GM19351 (cell line): Measurements from ENCODE around the gene PLIN4.

ENCODE experiments used
- ATAC-seq: cut with Tn5 transposase; IDR thresholded peaks from one replicate; pipeline ENCODE4 v1.9.1; 2021; ENCODE audit warnings: mild to moderate bottlenecking, moderate library complexity; ENCODE audit not compliant: unreplicated experiment

PLIN4 gene

DNA sequence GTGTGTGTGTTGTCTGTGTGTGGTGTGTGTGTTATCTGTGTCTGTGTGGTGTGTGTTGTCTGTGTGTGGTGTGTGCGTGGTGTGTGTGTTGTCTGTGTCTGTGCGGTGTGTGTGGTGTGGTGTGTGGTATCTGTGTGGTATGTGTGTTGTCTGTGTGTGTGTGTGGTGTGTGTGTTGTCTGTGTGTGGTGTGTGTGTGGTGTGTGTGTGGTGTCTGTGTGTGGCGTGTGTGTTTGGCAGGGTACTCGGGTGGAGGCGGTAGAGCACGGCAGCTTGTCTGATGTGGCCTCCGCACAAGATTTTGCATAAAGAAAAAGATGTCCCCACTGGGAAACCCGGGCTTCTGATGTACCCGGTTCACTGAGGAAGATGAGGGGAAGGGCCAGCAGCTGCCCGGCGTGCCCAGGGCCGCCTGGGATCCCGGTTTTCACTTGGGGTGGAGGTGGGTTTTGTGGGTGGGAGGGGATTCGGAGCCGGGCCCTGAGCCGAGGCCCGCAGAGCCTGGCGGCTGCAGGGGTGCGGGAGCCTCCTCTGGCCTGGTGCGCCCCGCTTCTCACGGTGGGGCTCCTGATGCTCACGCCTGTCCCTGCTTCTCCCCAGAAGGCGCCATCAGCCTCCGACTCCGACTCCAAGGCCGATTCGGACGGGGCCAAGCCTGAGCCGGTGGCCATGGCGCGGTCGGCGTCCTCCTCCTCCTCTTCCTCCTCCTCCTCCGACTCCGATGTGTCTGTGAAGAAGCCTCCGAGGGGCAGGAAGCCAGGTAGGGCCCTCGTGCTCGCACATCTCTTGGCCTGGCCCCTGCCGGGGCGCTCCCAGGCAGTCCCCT lies 25.0 kb downstream of the PLIN4 start:
- ATAC-seq: no peak

DNA sequence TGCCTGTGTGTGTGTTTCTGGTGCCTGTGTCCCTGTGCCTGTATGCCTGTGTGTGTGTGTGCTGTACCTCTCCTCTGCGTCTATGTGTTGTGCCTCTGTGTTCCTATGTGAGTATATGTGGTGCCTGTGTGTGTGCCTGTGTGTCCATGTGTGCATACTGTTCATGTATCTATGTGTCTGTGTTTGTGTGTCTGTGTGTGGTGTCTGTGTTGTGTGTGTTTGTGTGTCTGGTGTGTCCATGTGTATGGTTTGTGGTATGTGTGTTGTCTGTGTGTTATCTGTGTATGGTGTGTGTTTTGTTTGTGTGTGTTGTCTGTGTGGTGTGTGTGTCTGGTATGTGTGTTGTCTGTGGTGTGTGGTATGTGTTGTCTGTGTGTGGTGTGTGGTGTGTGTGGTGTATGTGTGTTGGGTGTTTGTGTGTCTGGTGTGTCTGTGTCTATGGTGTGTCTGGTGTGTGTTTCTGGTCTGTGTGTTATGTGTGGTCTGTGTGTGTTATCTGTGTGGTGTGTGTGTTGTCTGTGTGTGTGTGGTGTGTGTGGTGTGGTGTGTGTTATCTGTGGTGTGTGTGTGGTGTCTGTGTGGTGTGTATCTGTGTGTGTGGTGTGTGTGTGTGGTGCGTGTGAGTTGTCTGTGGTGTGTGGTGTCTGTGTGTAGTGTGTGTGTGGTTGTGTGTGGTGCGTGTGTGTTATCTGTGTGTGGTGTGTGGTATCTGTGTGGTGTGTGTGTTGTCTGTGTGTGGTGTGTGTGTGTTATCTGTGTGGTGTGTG lies 25.8 kb downstream of the PLIN4 start:
- no peak for ATAC-seq

DNA sequence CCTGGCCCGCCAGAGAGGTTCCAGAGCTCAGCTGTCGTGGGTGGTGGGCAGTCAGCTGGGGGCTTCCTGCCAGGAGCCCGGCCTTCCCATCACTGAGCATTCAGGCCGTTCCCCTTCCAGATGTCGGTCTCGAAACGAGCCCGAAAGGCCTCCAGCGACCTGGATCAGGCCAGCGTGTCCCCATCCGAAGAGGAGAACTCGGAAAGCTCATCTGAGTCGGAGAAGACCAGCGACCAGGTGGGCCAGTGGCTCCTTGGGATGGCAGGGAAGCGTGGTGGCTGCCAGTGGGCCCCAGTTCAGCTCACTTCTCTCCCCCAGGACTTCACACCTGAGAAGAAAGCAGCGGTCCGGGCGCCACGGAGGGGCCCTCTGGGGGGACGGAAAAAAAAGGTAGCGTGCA lies 26.8 kb downstream of the PLIN4 start:
- ATAC-seq: no peak

DNA sequence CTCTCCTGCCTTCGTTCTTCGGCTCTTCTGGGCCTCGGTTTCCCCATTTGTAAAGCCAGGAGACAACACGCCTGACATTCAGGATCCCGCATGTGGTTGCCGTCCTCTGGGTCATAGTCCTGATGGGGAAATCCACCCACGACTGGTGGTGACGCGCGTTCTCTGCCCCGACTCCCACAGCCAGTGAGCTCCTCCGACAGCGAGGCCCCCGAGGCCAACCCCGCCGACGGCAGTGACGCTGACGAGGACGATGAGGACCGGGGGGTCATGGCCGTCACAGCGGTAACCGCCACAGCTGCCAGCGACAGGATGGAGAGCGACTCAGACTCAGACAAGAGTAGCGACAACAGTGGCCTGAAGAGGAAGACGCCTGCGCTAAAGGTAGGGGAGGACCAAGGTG lies 29.8 kb downstream of the PLIN4 start:
- no peak for ATAC-seq

GRCh38 chr19:4487572-4487971 lies 30.7 kb downstream of the PLIN4 start:
- ATAC-seq: no peak

- no peak for ATAC-seq
Observed at GRCh38 chr19:4483385-4483784, 34.9 kb downstream of the PLIN4 start.

DNA sequence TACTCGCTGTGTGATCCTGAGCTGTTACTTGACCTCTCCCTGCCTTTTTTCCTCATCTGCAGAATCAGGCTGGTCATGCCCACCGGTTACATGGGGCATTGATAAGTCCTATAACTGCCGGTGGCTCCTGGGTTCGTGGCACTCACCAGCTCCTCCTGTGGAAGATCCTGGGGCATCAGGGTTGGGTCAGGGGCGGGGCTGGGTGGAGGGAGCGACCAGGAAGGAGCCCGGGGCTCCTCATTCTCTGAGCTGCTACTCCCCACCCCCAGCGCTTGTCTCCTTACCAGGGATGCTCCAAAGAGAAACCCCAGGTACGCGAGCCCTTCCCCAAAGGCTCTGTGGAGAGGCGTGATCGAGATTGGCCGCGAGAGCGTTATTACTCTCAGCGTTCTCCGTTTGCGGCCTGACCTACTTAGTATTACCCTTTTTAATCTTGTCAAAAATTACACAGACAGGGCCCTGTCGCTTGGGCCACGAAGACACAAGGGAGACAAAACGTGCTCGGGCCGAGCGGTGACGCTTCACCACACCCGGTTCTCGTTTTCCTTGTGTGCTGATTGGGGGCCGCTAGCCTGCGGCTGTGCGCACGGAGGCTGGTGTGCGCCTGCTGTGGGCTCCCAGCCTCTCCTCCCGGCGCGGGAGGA lies 35.4 kb downstream of the PLIN4 start:
- ATAC-seq: no peak

- no peak for ATAC-seq
Observed at GRCh38 chr19:4477034-4477801, 41.1 kb downstream of the PLIN4 start.

DNA sequence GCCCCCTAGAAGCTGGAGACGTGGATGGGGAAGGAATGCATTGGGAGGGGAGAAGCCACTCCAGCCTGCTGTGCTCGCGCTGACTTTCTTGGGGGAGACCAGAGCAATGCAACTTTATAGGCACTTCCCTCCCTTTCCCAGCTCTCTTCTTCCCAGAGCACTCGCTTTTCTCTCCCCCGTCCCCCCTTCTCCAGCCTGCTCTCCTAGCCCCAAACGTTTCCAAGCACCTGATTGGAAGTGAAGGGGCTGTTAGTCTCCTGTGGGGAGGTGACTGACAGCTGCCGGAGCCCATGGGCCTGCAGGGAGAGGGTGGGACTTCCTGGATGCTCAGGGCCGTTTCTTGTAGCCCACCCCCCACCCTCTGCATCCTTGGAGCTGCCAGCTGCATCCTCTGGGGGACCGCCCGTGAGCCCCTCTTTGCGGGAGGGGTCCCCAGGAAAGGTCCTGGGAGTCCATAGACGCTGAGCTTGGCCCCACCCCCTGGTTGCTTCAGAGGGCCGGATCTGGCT lies 43.7 kb downstream of the PLIN4 start:
- no peak for ATAC-seq

DNA sequence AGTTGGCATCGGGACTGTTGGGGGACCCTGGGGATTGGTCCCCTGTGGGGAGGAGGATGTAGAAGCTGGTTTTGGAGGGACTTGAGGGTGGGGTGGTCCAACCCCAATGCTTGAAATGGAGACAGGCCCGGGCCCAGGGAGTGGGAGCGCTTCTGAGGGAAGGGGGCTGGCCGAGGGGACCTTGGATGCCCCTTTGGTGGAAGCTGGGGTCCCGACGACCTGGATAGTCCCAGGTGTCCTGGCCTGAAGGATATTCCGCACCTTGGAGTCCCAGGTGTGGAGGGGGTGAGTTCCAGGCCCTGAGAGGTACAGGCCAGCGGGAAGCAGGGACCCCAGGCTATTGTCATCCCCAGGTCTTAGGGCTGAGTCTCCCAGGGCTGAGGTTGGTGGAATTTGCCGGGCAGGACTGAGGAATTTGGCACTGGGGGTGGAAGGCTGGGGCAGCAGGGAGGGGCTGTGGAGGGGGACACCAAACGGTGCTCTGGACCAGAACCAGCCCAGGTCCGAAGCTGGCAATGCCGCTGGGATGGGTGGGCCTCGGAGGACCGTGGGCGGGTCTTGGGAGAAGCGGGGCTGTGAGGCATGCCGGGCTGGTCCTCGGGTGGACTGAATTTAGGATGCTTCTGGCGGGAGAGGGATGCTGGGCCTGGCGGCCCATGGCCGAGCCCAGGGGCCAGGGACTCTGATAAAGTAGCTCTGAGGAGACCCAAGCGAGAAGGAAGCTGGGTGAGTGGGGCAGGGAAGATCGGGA lies 44.3 kb downstream of the PLIN4 start:
- ATAC-seq: no peak

DNA sequence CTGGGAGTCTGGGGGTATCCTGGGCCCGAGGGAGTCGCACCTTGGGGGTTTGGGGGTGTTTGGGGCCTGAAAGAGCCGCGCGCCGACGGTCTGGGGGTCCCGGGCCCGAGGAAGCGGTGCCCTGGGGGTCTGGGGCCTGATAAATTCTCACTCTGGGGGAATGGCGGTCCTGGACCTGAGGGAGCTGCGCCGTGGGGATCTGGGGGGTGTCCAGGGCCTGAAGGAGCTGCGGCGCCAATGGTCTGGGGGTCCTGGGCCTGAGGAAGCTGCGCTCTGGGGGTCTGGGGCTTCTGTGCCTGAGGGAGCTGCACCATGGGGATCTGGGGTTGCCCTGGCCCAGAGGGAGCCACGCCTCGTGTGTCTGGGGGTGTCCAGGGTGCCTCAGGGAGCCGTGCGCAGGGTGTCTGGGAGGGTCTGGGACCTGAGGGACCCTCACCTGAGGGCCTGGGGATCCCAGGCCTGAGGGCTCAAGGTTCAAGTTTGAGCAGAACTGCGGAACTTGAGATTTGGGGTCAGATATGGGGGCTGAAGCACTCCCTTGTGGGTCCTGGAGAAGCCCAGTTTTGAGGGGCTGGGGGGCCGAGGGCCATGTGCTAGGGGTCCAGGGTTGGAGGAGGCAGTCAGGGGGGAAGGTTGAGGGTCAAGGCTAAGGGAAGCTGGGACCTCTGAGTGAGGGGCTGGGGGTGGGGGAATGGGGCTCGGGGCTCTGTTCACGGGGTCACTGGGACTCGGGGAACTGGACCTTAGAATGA lies 45.1 kb downstream of the PLIN4 start:
- no peak for ATAC-seq

GRCh38 chr19:4472174-4472974 lies 45.9 kb downstream of the PLIN4 start, which contains the start of gene HDGFL2:
Gene HDGFL2, plus strand, starts transcription at chr19:4472297. Its CDS starts 54 bp downstream, at chr19:4472351.
- ATAC-seq: no peak

DNA sequence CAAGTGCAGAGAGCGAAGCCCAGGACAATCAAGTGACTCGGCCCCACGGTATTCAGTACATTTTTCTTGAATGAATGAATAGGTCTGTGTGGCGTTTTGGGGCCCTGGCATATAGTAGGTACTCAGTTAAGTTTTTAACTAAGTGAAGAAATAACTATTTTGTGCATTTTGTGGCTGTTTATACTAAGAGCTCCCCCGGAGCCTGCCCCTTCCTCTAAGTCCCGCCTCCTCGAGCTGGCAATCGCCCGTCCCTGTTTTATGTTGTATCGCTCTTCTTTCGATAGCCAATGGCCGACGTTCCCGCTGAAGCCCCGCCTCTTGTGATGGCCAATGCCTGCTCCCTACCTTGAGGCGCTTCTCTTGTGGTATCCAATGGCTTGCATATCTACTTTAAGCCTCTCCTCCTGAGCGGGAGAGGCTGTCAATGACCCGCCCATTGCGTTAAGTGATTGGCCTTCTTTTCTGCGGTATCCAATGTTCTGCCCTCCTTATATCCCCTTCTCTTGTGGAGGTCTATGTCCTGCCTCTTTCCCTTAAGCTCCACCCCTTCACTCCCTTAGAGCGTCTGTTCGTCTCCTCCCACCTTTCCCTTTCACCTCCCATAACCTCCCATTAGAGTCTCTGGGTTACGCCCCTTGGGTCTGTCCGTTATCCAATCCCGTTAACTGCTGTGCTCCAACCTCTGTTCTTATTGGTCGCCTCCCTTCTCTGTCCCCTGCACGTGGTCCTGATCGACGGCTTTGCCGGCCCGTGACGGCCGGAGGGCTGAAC lies 46.7 kb downstream of the PLIN4 start:
- peak; percentile 85 for ATAC-seq

DNA sequence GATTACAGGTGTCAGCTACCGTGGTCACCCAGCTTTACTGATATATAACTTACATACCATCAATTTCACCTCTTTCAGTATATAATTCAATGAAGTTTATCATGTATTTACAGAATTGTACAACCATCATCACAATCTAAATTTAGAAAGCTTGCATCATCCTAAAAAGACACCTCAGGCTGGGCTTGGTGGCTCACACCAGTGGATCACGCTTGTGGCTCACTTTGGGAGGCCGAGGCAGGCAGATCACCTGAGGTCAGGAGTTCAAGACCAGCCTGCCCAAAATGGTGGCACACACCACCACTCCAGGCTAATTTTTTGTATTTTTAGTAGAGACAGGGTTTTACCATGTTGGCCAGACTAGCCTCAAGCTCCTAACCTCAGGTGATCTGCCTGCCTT lies 50.5 kb downstream of the PLIN4 start:
- no peak for ATAC-seq

GRCh38 chr19:4464815-4465581 lies 53.3 kb downstream of the PLIN4 start:
- no peak for ATAC-seq

- ATAC-seq: peak; percentile 88
Observed at GRCh38 chr19:4457654-4458395, 60.5 kb downstream of the PLIN4 start, which contains the start of gene UBXN6. Gene UBXN6, minus strand, starts transcription at chr19:4457794. Its CDS starts 97 bp downstream, at chr19:4457697.
